HepG2 (cell line): ENCODE data around the gene SNX30. TPM values are rescaled to one million over a fixed set of nuclear protein-coding genes. Genes with fewer than 3 reads are reported as not detected.

ENCODE experiments used
- ATAC-seq: fragments of 200-7000 bp; cut with Tn5 transposase; 3 replicates; pipeline ENCODE4 v1.9.1; 2020; ENCODE audit warnings: mild to moderate bottlenecking, moderate library complexity
- BruUV-seq: library from RNA; stranded (reverse); fragments of 400-500 nt; replicated peaks from 2 replicates; lab custom pipeline; 2021; lab: Mats Ljungman, UMichigan
- CTCF ChIA-PET: fragments of 300-600 bp; formaldehyde crosslinking; extraction: SDS; loops from one replicate; lab custom pipeline; 2021; ENCODE audit warnings: low total read pairs, inconsistent platforms, low intra/inter-chr PET ratio; lab: Yijun Ruan, JAX
- POLR2A ChIA-PET: fragments of 350-600 bp; sonication (Branson Sonifier 250); formaldehyde crosslinking; loops from one replicate; lab custom pipeline; 2020; ENCODE audit warnings: antibody characterized with exemption, inconsistent platforms; lab: Yijun Ruan, JAX
- DNase-seq: peaks from one replicate; pipeline ENCODE4 v3.0.0-alpha.2; 2015; ENCODE audit warnings: low spot score
- FAIRE-seq: peaks from 3 replicates; lab custom pipeline; 2011; peaks lifted over from hg19 to GRCh38; lab: Jason Lieb, UNC
- H2AFZ ChIP-seq: one replicate; pipeline ENCODE4 v1.6.1; 2011; ENCODE audit warnings: low read length, inconsistent platforms
- H3K27ac ChIP-seq: fragments of 300-600 bp; 3 replicates; pipeline ENCODE4 v1.8.0; 2011; ENCODE audit warnings: mixed run types, mild to moderate bottlenecking, mixed read lengths, low read length, inconsistent platforms; ENCODE audit not compliant: insufficient read depth; ENCODE audit errors: extremely low read length
- H3K27me3 ChIP-seq, 2 experiments: fragments of 200-600 bp in 1 of 2; 2 replicates in 1 of 2; 3 replicates in 1 of 2; pipeline versions ENCODE4 v1.6.0 to v1.8.0; 2011; ENCODE audit warnings: low read length in 2 of 2, mild to moderate bottlenecking in 2 of 2, moderate library complexity in 2 of 2, inconsistent platforms in 1 of 2; ENCODE audit not compliant: insufficient read depth in 2 of 2, control insufficient read depth in 1 of 2
- H3K36me3 ChIP-seq, 2 experiments: fragments of 200-600 bp in 1 of 2; replicated peaks in 1 of 2; 2 replicates in 1 of 2; 3 replicates in 1 of 2; pipeline versions ENCODE4 v1.5.1 to v1.8.0; 2011; ENCODE audit warnings: low read length in 2 of 2, inconsistent platforms in 1 of 2; ENCODE audit not compliant: insufficient read depth in 2 of 2, control insufficient read depth in 1 of 2
- H3K4me1 ChIP-seq: 2 replicates; pipeline ENCODE4 v1.5.1; 2012; ENCODE audit warnings: low read length, inconsistent platforms; ENCODE audit not compliant: insufficient read depth
- H3K4me2 ChIP-seq: 2 replicates; pipeline ENCODE4 v1.6.0; 2011; ENCODE audit warnings: low read depth, low read length, inconsistent platforms
- H3K4me3 ChIP-seq, 3 experiments: fragments of 200-600 bp in 1 of 3; sonication (generic), shearing (Covaris generic) in 1 of 3; replicated peaks in 1 of 3; 2 replicates each; pipeline ENCODE4 v1.5.1; 2011 to 2016; ENCODE audit warnings: low read length in 3 of 3, inconsistent platforms in 2 of 3, low read depth in 2 of 3, mild to moderate bottlenecking in 2 of 3, control low read depth in 1 of 3, mixed read lengths in 1 of 3; ENCODE audit not compliant: insufficient read depth in 1 of 3
- H3K79me2 ChIP-seq: one replicate; pipeline ENCODE4 v1.6.1; 2011; ENCODE audit warnings: low read length, inconsistent platforms; ENCODE audit not compliant: insufficient read depth
- H3K9ac ChIP-seq: 2 replicates; pipeline ENCODE4 v1.6.0; 2011; ENCODE audit warnings: mild to moderate bottlenecking, low read depth, low read length, inconsistent platforms; ENCODE audit not compliant: insufficient read depth
- H3K9me3 ChIP-seq: 2 replicates; pipeline ENCODE4 v1.5.1; 2012; ENCODE audit warnings: mild to moderate bottlenecking, low read length
- H4K20me1 ChIP-seq: 2 replicates; pipeline ENCODE4 v1.6.0; 2011; ENCODE audit warnings: inconsistent platforms, mild to moderate bottlenecking, low read length, moderate library complexity; ENCODE audit not compliant: insufficient read depth
- CCAR2 ChIP-seq: fragments of 200-400 bp; formaldehyde crosslinking; optimal IDR thresholded peaks from 2 replicates; pipeline ENCODE3; 2018; ENCODE audit warnings: low read depth, mild to moderate bottlenecking, low read length, moderate library complexity
- LBX2 ChIP-seq: sonication (generic); formaldehyde crosslinking; IDR thresholded peaks from 2 replicates; pipeline ENCODE4 v1.5.0; 2020; ENCODE audit warnings: missing genetic modification reagents, mild to moderate bottlenecking, borderline replicate concordance
- POGK ChIP-seq: sonication (generic); formaldehyde crosslinking; conservative IDR thresholded peaks from 2 replicates; pipeline ENCODE4 v1.8.0; 2022; ENCODE audit warnings: mild to moderate bottlenecking, moderate library complexity, missing genetic modification reagents
- PREB ChIP-seq: sonication (generic); formaldehyde crosslinking; IDR thresholded peaks from 2 replicates; pipeline ENCODE4 v1.4.0; 2020; ENCODE audit warnings: missing genetic modification reagents
- SYNCRIP ChIP-seq: fragments of 200-400 bp; formaldehyde crosslinking; IDR thresholded peaks from 2 replicates; pipeline ENCODE4 v1.6.1; 2018; ENCODE audit warnings: mild to moderate bottlenecking, low read depth, low read length; ENCODE audit not compliant: insufficient read depth
- U2AF1 ChIP-seq: fragments of 200-400 bp; formaldehyde crosslinking; optimal IDR thresholded peaks from 2 replicates; pipeline ENCODE3; 2017; ENCODE audit warnings: mild to moderate bottlenecking, low read depth, low read length
- ZBTB2 ChIP-seq: sonication (generic); formaldehyde crosslinking; IDR thresholded peaks from 2 replicates; pipeline ENCODE4 v1.8.0; 2022; ENCODE audit warnings: low read depth, missing genetic modification reagents
- ZIK1 ChIP-seq: sonication (generic); formaldehyde crosslinking; IDR thresholded peaks from 2 replicates; pipeline ENCODE4 v1.5.0; 2020; ENCODE audit warnings: mild to moderate bottlenecking, low read depth, missing genetic modification reagents, borderline replicate concordance
- ZNF124 ChIP-seq: sonication (generic); formaldehyde crosslinking; IDR thresholded peaks from 2 replicates; pipeline ENCODE4 v1.4.0; 2020; ENCODE audit warnings: missing genetic modification reagents
- ZNF143 ChIP-seq: sonication (generic); formaldehyde crosslinking; IDR thresholded peaks from 2 replicates; pipeline ENCODE4 v1.4.0; 2020; ENCODE audit warnings: missing genetic modification reagents
- ZNF326 ChIP-seq: sonication (generic); formaldehyde crosslinking; IDR thresholded peaks from 2 replicates; pipeline ENCODE4 v1.4.0; 2020; ENCODE audit warnings: missing genetic modification reagents, borderline replicate concordance
- ZNF552 ChIP-seq: sonication (generic); formaldehyde crosslinking; IDR thresholded peaks from 2 replicates; pipeline ENCODE4 v1.9.0; 2022; ENCODE audit warnings: missing genetic modification reagents, mild to moderate bottlenecking, borderline replicate concordance
- ZNF572 ChIP-seq: sonication (generic); formaldehyde crosslinking; IDR thresholded peaks from 2 replicates; pipeline ENCODE4 v1.5.1; 2020; ENCODE audit warnings: mild to moderate bottlenecking, missing genetic modification reagents
- ZNF639 ChIP-seq: conservative IDR thresholded peaks from 2 replicates; pipeline ENCODE4 v1.6.1; 2018; ENCODE audit warnings: missing genetic modification reagents
- ZNF674 ChIP-seq: sonication (generic); formaldehyde crosslinking; IDR thresholded peaks from 2 replicates; pipeline ENCODE4 v1.5.0; 2020; ENCODE audit warnings: low read depth, mild to moderate bottlenecking, missing genetic modification reagents
- WGBS: methylation state at CpG from one replicate; pipeline ENCODE4 v1.1.6; 2017; ENCODE audit warnings: low lambda C conversion rate; 5-methylcytosine and 5-hydroxymethylcytosine counted together
- in situ Hi-C: cut with HindIII; loops from 2 replicates; pipeline ENCODE4 v1.10.0; 2017; ENCODE audit warnings: low pct_unique_long_range_greater_than_20kb; ENCODE audit not compliant: extremely low pct_ligation_motif_present
- intact Hi-C: fragments of 100-400 bp; cut with micrococcal nuclease; formaldehyde crosslinking; loops from one replicate; pipeline ENCODE4 v1.10.0; 2022; ENCODE audit not compliant: unreplicated experiment
- polyA plus RNA-seq, 8 experiments: library from polyadenylated mRNA; depleted of rRNA in 3 of 8; stranded (reverse) in 7 of 8; unstranded in 1 of 8; fragments of >200 nt; fragmentation: Illumina TruSeq in 4 of 8; extraction: Trizol in 4 of 8; gene quantifications; 2 replicates each; pipeline versions ENCODE4 v1.2.1 to v1.2.3, GENCODE V29; 2011 to 2016; ENCODE audit warnings: low read depth in 4 of 8, missing spikeins in 1 of 8, mixed read lengths in 1 of 8; ENCODE audit not compliant: insufficient read depth in 1 of 8
- total RNA-seq, 5 experiments: library from RNA; depleted of rRNA; stranded (reverse); fragments of >200 nt; fragmentation: Illumina TruSeq; extraction: Trizol; gene quantifications; 2 replicates each; pipeline ENCODE4 v1.2.3, GENCODE V29; 2016; ENCODE audit warnings: low read depth in 1 of 5

SNX30 gene
- total and polyA plus RNA-seq, 2 of the 13 experiments (the other 11 are each of a cell fraction or from before 2014, with no cell fraction given): 4.4 to 12.4 TPM

- in situ Hi-C loops (no loop called here), intact Hi-C loops (no loop called here)
- Histone ChIP-seq H3K36me3 (no peaks in the 10 kb centered on the region), H3K9me3 (no peaks in the 10 kb centered on the region), H3K27me3 (no peaks in the 10 kb centered on the region), H3K4me2 (no peak overlapping the region), H3K79me2 (peaks cover 15% of the 10 kb centered on the region), H3K4me1 (peaks cover 33% of the 10 kb centered on the region), H3K9ac (no peak overlapping the region), H4K20me1 (no peaks in the 10 kb centered on the region), H3K4me3 (no peak overlapping the region), H2AFZ (no peak overlapping the region), H3K27ac (no peak overlapping the region)
- CTCF ChIA-PET: no interaction called here
- POLR2A ChIA-PET: no interaction called here
- ATAC-seq: no peak
- DNase-seq: no peak
- WGBS: 93% methylated on average over 8 of the region's 8 CpGs
- no TSS peak for BruUV-seq
- TF ChIP-seq ZNF143 (CRISPR knock-in tag) (no peak), ZNF552 (CRISPR knock-in tag) (no peak), ZNF572 (no peak), ZNF124 (CRISPR knock-in tag) (no peak), ZBTB2 (CRISPR knock-in tag) (no peak), LBX2 (no peak), ZNF639 (CRISPR knock-in tag) (no peak), U2AF1 (no peak), ZNF674 (CRISPR knock-in tag) (no peak), ZIK1 (CRISPR knock-in tag) (no peak), SYNCRIP (no peak), PREB (CRISPR knock-in tag) (no peak), CCAR2 (no peak), POGK (CRISPR knock-in tag) (no peak), ZNF326 (CRISPR knock-in tag) (no peak)
- no peak for FAIRE-seq
Measured at GRCh38 chr9:112760821-112761220, 10.3 kb downstream of the SNX30 start.
